GM20000 (cell line): ENCODE measurements around the gene NABP1.

Experiments used
- DNase-seq: peaks from one replicate; pipeline ENCODE4 v3.0.0; 2012; ENCODE audit warnings: low spot score
- CTCF ChIP-seq: IDR thresholded peaks from 2 replicates; pipeline ENCODE4 v1.5.1; 2012; ENCODE audit warnings: mild to moderate bottlenecking, control low read depth; ENCODE audit errors: extremely low read depth, missing control alignments

The NABP1 gene

DNA sequence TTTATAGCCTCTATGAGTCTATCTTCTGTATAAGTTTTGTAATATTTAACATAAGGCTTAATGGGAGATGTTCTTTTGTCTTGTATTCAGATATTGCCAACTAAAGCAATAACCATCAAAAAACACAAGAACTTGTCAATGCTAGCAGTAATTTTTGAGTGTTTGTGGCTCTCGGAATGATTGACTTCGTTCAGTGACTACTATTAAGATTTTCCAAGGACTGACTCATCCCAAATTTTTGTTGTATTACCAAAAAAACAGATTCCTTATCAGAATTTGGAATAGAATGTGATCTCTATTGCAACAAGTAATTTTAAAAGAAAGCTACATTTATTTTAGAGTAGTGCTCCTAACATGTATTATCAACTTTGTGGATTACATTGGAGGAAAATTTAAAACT is 8.1 kb downstream of the NABP1 start:
- no peak for DNase-seq
- TF ChIP-seq CTCF, result no peak

DNA sequence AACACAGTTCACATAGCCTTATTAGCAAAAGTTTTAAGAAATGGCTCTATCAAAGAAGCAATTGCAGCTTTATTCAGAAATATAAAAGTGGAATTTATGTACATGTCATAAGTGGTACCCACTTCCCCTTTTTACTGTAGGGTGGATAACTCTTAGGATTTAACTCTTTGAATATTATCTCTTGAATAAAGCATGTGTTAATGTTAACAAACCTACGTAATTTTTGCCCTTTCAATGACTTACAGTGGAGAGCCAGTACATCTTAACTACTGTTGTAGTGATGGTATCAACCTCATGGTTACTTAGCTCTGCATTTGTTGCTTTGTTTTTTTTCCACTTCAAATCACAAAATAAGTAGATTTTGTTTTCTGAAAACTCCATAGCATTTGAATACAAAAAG is 8.8 kb downstream of the NABP1 start:
- DNase-seq, result no peak
- TF ChIP-seq CTCF, result no peak

GRCh38 chr2:191687867-191688266 is 9.9 kb downstream of the NABP1 start:
- no peak for DNase-seq
- no peak for TF ChIP-seq CTCF

DNA sequence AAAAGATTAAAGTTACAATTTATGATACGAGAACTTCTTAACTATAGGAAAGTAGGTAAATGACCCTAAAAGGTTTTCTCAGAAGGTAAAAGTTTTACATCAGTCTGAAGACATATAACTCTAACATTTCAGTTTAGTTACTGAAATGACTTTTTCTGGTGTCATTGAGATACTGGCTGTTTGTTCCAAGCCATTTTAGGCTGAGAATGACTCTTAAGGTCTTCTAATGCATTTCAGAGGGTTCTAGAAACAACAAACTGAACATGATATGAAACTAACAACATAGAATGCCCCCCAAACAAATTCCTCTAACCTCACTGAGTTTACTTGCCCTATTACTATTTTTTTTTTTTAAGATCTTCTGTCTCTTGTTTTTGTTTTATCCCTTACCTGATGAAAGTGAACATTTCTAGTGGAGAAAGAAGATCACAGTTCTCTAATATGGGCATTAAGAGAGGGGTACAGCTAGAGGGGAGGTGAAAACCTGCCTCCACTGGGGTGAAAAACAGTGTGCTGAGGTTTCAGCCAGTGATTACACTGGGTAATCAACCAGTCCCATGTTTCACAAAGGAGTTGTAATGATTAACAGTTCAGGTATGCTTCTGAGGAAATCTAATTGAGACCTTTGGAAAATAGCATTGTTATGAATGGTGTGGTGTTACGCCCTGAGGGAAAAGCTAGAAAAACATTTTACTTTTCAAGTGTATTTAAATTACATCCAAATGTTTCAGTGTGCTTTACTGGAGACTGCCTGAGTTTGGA is 11.2 kb downstream of the NABP1 start:
- no peak for TF ChIP-seq CTCF
- no peak for DNase-seq

DNA sequence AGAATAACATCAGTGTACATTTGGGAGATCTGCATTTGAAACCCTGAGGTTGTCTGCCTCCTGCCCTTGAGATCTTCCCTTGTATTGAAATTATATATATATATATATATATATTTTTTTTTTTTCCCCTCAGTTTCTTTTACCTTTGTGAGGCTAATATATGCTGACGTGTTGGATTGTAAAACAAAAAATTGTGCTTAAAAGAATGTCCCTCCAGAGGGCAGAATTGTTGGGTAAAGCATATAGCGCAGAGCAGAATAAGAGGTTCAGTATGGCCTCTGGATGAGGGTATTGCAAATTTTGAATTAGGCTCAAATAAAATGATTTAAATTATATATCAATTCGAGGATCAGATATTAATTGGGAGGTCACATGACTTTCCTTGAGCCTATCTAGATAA is 12.4 kb downstream of the NABP1 start:
- no peak for DNase-seq

DNA sequence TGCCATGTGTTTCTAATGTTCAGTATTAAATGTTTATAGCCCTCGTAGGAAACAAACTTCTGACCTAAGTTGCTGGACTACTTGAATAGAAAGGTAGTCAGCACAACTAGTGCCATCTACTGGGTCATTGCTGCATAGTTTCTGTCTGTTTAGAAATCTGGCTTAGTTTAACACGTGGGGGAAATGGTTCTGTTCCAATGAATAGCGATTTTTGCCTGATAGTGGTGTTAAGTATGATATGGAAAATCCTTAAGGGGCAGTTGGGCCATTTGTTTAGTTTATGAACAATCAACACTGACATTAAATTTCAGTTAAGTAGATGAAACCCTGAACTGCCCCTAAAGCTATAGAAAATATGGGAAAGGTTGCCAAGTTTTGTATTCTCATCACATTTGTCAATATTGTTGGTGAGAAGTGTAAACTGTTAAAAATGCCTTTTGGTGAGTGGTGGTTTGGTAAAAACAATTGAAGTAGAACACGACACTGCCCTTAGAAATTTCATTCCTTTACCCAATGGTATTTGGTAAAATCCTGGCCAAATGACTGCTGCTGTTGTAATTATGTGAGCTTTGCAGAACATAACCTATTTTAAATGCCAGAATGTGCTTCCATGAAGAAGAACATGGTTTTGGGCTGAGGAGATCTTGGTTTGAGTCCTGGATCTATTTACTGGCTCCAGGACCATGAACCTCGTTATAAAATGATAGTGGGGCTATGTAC is 13.2 kb downstream of the NABP1 start:
- peak; percentile 70 for DNase-seq
- peak; percentile 62 for TF ChIP-seq CTCF

More for the DNA sequence above, 12.4 kb downstream of the NABP1 start:
- TF ChIP-seq CTCF, result no peak

DNA sequence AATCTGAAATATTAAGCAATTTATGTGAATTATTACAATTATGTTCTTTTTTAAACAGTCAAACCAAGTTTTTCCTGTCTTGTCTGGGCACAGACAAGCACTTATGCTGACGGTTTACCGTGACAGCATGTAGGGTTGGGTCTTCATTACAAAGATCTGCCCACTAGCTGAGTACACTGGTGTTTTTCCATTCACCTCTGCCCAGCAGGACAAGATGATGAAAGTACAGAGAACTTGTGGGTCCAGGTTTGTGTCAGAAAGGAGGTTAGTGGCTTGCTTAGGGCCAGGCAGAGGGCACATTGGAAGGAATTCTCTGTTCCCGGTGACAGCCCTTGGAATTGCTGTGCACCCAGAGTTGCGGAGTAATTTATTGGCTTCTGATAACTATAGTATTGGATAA is 14.0 kb downstream of the NABP1 start:
- no peak for TF ChIP-seq CTCF
- DNase-seq, result no peak
